CD14-positive monocyte (primary cell): ENCODE data around the gene ARMC7. TPM values are rescaled to one million over a fixed set of nuclear protein-coding genes. Genes with fewer than 3 reads are reported as not detected.
"Not testable (repeated sequence)": the region's sequence is repeated elsewhere in the genome, so short reads cannot be mapped to it uniquely, and the experiment has no call there.

Source experiments
- DNase-seq, 3 donors: peaks; one replicate each; pipeline ENCODE4 v3.0.0-alpha.2; 2011 to 2022
- H2AFZ ChIP-seq: 2 replicates; pipeline ENCODE4 v1.6.0; 2012; ENCODE audit warnings: mild to moderate bottlenecking, low read depth, low read length, inconsistent platforms; ENCODE audit not compliant: insufficient read depth, poor library complexity, severe bottlenecking
- H3K27ac ChIP-seq, 2 donors: 1 replicate in 1 of 2; 2 replicates in 1 of 2; pipeline ENCODE4 v1.5.1; 2012 to 2013; ENCODE audit warnings: low read length in 2 of 2, control low read depth in 1 of 2, inconsistent platforms in 1 of 2, low read depth in 1 of 2, mild to moderate bottlenecking in 1 of 2
- H3K27me3 ChIP-seq, 2 donors: one replicate each; pipeline versions ENCODE4 v1.6.0 to v1.6.1; 2011 to 2013; ENCODE audit warnings: low read length in 2 of 2; ENCODE audit not compliant: control insufficient read depth in 2 of 2, insufficient read depth in 2 of 2
- H3K36me3 ChIP-seq, 2 donors: replicated peaks in 1 of 2; 1 replicate in 1 of 2; 2 replicates in 1 of 2; pipeline versions ENCODE4 v1.5.1 to v1.6.1; 2012 to 2013; ENCODE audit warnings: low read length in 2 of 2, control low read depth in 1 of 2, inconsistent platforms in 1 of 2, mild to moderate bottlenecking in 1 of 2; ENCODE audit not compliant: insufficient read depth in 2 of 2, control insufficient read depth in 1 of 2
- H3K4me1 ChIP-seq, 2 donors: 1 replicate in 1 of 2; 2 replicates in 1 of 2; pipeline versions ENCODE4 v1.5.1 to v1.6.1; 2012 to 2013; ENCODE audit warnings: low read length in 2 of 2, control low read depth in 1 of 2, inconsistent platforms in 1 of 2, mild to moderate bottlenecking in 1 of 2, moderate library complexity in 1 of 2; ENCODE audit not compliant: insufficient read depth in 2 of 2, control insufficient read depth in 1 of 2
- H3K4me2 ChIP-seq: replicated peaks from 2 replicates; pipeline ENCODE3; 2012; ENCODE audit warnings: low read length, moderate library complexity, mild to moderate bottlenecking; ENCODE audit not compliant: poor library complexity, severe bottlenecking; ENCODE audit errors: extremely low read depth
- H3K4me3 ChIP-seq, 3 experiments: fragments of 200-600 bp in 1 of 3; sonication (generic) in 1 of 3; replicated peaks in 1 of 3; 1 replicate in 2 of 3; 2 replicates in 1 of 3; pipeline ENCODE4 v1.5.1; 2011 to 2013; ENCODE audit warnings: low read length in 3 of 3, mild to moderate bottlenecking in 3 of 3, control low read depth in 2 of 3, low read depth in 2 of 3, inconsistent platforms in 1 of 3, moderate library complexity in 1 of 3
- H3K79me2 ChIP-seq: 2 replicates; pipeline ENCODE4 v1.6.0; 2012; ENCODE audit warnings: mild to moderate bottlenecking, control low read depth, inconsistent platforms, low read length, moderate library complexity; ENCODE audit not compliant: insufficient read depth
- H3K9ac ChIP-seq: 2 replicates; pipeline ENCODE4 v1.6.0; 2017; ENCODE audit warnings: low read length, mild to moderate bottlenecking; ENCODE audit not compliant: insufficient read depth, poor library complexity, severe bottlenecking
- H3K9me3 ChIP-seq, 2 donors: replicated peaks in 1 of 2; 1 replicate in 1 of 2; 2 replicates in 1 of 2; pipeline versions ENCODE4 v1.5.1 to v1.6.1; 2012 to 2013; ENCODE audit warnings: low read length in 2 of 2, control low read depth in 1 of 2; ENCODE audit not compliant: control insufficient read depth in 1 of 2, insufficient read depth in 1 of 2
- H4K20me1 ChIP-seq: 2 replicates; pipeline ENCODE4 v1.6.0; 2012; ENCODE audit warnings: mild to moderate bottlenecking, low read length, control low read depth, moderate library complexity; ENCODE audit not compliant: insufficient read depth
- H3K27ac Mint-ChIP-seq, 7 donors: one replicate each; pipeline ENCODE4 v1.8.0; 2020; ENCODE audit warnings: mild to moderate bottlenecking in 7 of 7, mixed read lengths in 7 of 7, moderate library complexity in 6 of 7, inconsistent platforms in 2 of 7
- H3K27me3 Mint-ChIP-seq, 3 donors: one replicate each; pipeline ENCODE4 v1.8.0; 2021 to 2022; ENCODE audit warnings: low read depth in 3 of 3, mild to moderate bottlenecking in 3 of 3, mixed read lengths in 3 of 3, moderate library complexity in 3 of 3, inconsistent platforms in 1 of 3
- H3K36me3 Mint-ChIP-seq, 2 donors: one replicate each; pipeline ENCODE4 v1.8.0; 2020; ENCODE audit warnings: mixed read lengths in 2 of 2, inconsistent platforms in 1 of 2, mild to moderate bottlenecking in 1 of 2
- H3K4me1 Mint-ChIP-seq: one replicate; pipeline ENCODE4 v1.8.0; 2020; ENCODE audit warnings: mild to moderate bottlenecking, mixed read lengths
- H3K4me3 Mint-ChIP-seq, 2 donors: one replicate each; pipeline ENCODE4 v1.8.0; 2020; ENCODE audit warnings: mild to moderate bottlenecking in 2 of 2, mixed read lengths in 2 of 2, moderate library complexity in 1 of 2
- H3K9me3 Mint-ChIP-seq, 7 donors: one replicate each; pipeline ENCODE4 v1.8.0; 2020 to 2022; ENCODE audit warnings: mixed read lengths in 7 of 7, mild to moderate bottlenecking in 6 of 7, moderate library complexity in 6 of 7, inconsistent platforms in 2 of 7
- WGBS: methylation state at CpG from one replicate; pipeline ENCODE4 v1.1.5; 2013; ENCODE audit warnings: missing lambda C conversion rate; ENCODE audit not compliant: insufficient coverage; 5-methylcytosine and 5-hydroxymethylcytosine counted together
- intact Hi-C, 2 donors: fragments of 100-400 bp; cut with micrococcal nuclease; formaldehyde crosslinking; loops; one replicate each; pipeline versions ENCODE4 v1.15.0 to v1.15.1; 2023
- polyA plus RNA-seq, 3 donors: library from polyadenylated mRNA; depleted of rRNA in 1 of 3; unstranded in 2 of 3; stranded (reverse) in 1 of 3; fragments of 300-500 nt in 2 of 3; fragments of >200 nt in 1 of 3; fragmentation: Illumina TruSeq in 2 of 3; gene quantifications; 1 replicate in 2 of 3; 2 replicates in 1 of 3; pipeline ENCODE4 v1.2.3, GENCODE V29; 2012 to 2021
- TF ChIP-seq, protein P1 (sequence below): fragments of 200-600 bp; IDR thresholded peaks from one replicate; pipeline ENCODE4 v1.8.0; 2022; ENCODE audit warnings: antibody characterized with exemption, mild to moderate bottlenecking

ARMC7 gene
- polyA plus RNA-seq, 3 donors = 1.3 to 11.8 (median 2.1) TPM

DNA sequence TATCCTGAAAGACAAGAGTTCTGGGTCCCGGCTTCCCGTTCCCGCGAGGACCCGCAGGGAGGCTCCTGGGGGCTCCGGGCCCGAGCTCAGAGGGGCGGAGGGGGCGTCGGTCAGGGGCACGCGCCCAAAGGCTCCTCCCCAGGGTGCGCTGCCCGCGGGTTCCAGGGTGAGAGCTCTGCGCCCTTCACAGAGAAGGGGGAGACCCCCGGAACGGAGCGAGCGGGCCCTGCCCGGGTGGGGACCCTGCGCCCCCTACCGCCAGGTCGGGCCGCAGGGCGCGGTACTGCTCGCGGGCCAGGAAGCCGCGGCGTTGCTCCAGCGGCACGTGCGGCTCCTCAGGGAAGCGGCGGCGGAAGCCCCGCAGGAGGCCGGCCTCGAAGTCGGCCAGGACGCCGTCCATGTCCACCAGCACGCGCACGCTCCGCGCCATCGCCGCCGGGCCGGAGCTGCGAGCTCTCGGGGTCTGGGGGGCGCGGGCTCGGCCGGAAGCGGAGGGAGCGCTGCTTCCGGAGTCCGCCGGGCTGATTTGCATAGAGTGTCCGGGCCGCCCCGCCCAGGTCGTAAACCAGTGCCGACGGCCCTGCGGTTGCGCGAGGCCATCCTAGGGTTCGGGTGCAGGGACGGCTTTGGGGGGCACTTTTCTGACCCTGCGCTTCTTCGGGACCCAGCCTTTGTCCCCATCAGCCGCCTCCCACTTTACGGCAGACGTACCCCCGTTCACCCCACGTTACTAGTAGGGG is 21.7 kb downstream of the ARMC7 start, which contains the start of gene NT5C:
Gene NT5C (minus strand): TSS at position 465 of the 740 bp plus-strand sequence. CDS start 35 bp downstream, at position 430.
- Mint-ChIP-seq H3K27ac (peak within 1 kb of the TSS; percentile 56 to 84 (median 76)), H3K36me3 (peaks cover 27 to 44% of the 10 kb centered on the region in 2 donors), H3K9me3 (no peaks in the 10 kb centered on the region), H3K4me1 (peaks cover 14% of the 10 kb centered on the region), H3K27me3 (no peaks in the 10 kb centered on the region), H3K4me3 (peak within 1 kb of the TSS; percentile 84 to 88)
- Histone ChIP-seq H3K4me2 (peak within 1 kb of the TSS; percentile 93), H3K9me3 (no peaks in the 10 kb centered on the region), H3K4me1 (peaks cover 17 to 25% of the 10 kb centered on the region in 2 donors), H4K20me1 (peaks cover 17% of the 10 kb centered on the region), H3K79me2 (peaks cover 15% of the 10 kb centered on the region), H3K36me3 (peaks cover 30 to 41% of the 10 kb centered on the region in 2 donors), H3K4me3 (peak within 1 kb of the TSS; percentile 72 to 92 (median 73)), H3K27ac (peak within 1 kb of the TSS; percentile 50 to 75), H3K27me3 (no peaks in the 10 kb centered on the region), H3K9ac (peak within 1 kb of the TSS; percentile 76), H2AFZ (peak within 1 kb of the TSS; percentile 85)
- WGBS = under 1% methylated on average over 82 of the region's 82 CpGs
- intact Hi-C loops = no loop called here
- TF ChIP-seq, protein P1, sequence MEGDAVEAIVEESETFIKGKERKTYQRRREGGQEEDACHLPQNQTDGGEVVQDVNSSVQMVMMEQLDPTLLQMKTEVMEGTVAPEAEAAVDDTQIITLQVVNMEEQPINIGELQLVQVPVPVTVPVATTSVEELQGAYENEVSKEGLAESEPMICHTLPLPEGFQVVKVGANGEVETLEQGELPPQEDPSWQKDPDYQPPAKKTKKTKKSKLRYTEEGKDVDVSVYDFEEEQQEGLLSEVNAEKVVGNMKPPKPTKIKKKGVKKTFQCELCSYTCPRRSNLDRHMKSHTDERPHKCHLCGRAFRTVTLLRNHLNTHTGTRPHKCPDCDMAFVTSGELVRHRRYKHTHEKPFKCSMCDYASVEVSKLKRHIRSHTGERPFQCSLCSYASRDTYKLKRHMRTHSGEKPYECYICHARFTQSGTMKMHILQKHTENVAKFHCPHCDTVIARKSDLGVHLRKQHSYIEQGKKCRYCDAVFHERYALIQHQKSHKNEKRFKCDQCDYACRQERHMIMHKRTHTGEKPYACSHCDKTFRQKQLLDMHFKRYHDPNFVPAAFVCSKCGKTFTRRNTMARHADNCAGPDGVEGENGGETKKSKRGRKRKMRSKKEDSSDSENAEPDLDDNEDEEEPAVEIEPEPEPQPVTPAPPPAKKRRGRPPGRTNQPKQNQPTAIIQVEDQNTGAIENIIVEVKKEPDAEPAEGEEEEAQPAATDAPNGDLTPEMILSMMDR = peak; percentile 53
- peak; percentile 43 to 56 (median 54) for DNase-seq

DNA sequence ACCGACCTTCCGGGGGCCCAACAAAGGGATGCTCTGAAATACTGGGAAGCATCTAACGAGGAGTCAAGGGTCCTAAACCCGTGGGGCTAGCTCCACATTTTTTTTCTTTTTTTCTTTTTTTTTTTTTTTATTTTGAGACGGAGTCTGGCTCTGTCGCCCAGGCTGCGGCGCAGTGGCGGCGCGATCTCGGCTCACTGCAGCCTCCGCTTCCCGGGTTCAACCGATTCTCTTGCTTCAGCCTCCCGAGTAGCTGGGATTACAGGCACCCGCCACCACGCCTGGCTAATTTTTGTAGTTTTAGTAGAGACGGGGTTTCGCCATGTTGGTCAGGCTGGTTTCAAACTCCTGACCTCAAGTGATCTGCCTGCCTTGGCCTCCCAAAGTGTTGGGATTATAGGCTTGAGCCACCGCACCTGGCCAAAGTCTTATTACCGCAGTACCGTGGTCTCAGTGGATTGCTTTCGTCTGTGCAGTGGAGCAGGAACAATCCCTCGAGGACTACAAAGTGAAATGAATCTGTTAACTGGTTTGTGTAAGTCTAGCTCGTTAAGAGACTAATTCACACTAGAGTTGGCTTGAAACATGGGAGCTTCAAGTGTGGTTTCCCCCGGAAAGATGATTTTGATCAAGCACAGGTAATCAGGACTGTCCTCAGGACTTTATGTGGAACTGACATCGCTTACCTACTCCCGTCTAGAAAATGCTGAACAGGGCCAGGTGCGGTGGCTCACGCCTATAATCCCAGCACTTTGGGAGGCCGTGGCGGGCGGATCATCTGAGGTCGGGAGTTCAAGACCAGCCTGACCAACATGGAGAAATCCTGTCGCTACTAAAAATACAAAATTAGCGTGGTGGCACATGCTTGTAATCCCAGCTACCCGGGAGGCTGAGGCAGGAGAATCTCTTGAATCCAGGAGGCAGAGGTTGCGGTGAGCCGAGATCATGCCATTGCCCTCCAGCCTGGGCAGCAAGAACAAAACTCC is 22.5 kb downstream of the ARMC7 start:
- Mint-ChIP-seq H3K4me1 (peaks cover 14% of the 10 kb centered on the region), H3K27ac (peak overlapping the region; percentile 8 to 84 (median 76)), H3K36me3 (peaks cover 31 to 50% of the 10 kb centered on the region in 2 donors), H3K4me3 (peak overlapping the region; percentile 84 to 86)
- Histone ChIP-seq H3K36me3 (peaks cover 36 to 50% of the 10 kb centered on the region in 2 donors), H2AFZ (peak overlapping the region; percentile 85), H3K4me2 (peak overlapping the region; percentile 93), H4K20me1 (peaks cover 17% of the 10 kb centered on the region), H3K4me3 (peak overlapping the region; percentile 72 to 92 (median 73)), H3K79me2 (peaks cover 15% of the 10 kb centered on the region), H3K9ac (peak overlapping the region; percentile 76), H3K4me1 (peaks cover 17 to 24% of the 10 kb centered on the region in 2 donors), H3K27ac (peak overlapping the region; percentile 50 to 75)
- H3K9me3 ChIP-seq, H3K9me3 Mint-ChIP-seq, intact Hi-C loops, H3K27me3 ChIP-seq, DNase-seq, H3K27me3 Mint-ChIP-seq: not testable (repeated sequence)
- WGBS = 82% methylated on average over 29 of the region's 40 CpGs
